Stimulated activated CD4-positive, alpha-beta T cell treated with anti-CD3 and anti-CD28 coated beads, Interleukin-1b, Interleukin-23, amount 100 ng/mL, for 1 hour (primary cell): Measurements from ENCODE around the gene SOWAHD.
"Not testable (repeated sequence)": the region's sequence is repeated elsewhere in the genome, so short reads cannot be mapped to it uniquely, and the experiment has no call there.

Experiments used
- DNase-seq, 2 donors: peaks; one replicate each; pipeline ENCODE4 v3.0.0-alpha.2; 2020; ENCODE audit warnings: low read depth in 2 of 2

Gene SOWAHD

GRCh38 chrX:119758731-119759247, 401 bp downstream of the SOWAHD start:
- DNase-seq = no peak

- no peak for DNase-seq
Observed at GRCh38 chrX:119759248-119759766, 919 bp downstream of the SOWAHD start.

GRCh38 chrX:119760026-119760877, 1.9 kb downstream of the SOWAHD start:
- DNase-seq = no peak

- no peak for DNase-seq
Observed at GRCh38 chrX:119762718-119763117, 4.3 kb downstream of the SOWAHD start.

- no peak for DNase-seq
Observed at GRCh38 chrX:119763181-119763580, 4.8 kb downstream of the SOWAHD start.

- no peak for DNase-seq
Observed at GRCh38 chrX:119763836-119764387, 5.5 kb downstream of the SOWAHD start.

- DNase-seq = not testable (repeated sequence)
Observed at GRCh38 chrX:119768436-119768835, 10.0 kb downstream of the SOWAHD start.

- not testable (repeated sequence) for DNase-seq
Observed at GRCh38 chrX:119769388-119769787, 11.0 kb downstream of the SOWAHD start.

- no peak for DNase-seq
Observed at GRCh38 chrX:119775517-119776238, 17.3 kb downstream of the SOWAHD start.

GRCh38 chrX:119778829-119779228, 20.4 kb downstream of the SOWAHD start:
- DNase-seq = no peak

- DNase-seq = no peak
Observed at GRCh38 chrX:119783026-119783425, 24.6 kb downstream of the SOWAHD start.

- DNase-seq = peak in 1 of 2 donors; percentile 14
Observed at GRCh38 chrX:119784747-119785446, 26.5 kb downstream of the SOWAHD start.

GRCh38 chrX:119790977-119791436, 32.6 kb downstream of the SOWAHD start:
- peak in 1 of 2 donors; percentile 10 for DNase-seq

GRCh38 chrX:119791437-119792231, 33.2 kb downstream of the SOWAHD start, which contains the start of gene RPL39:
Gene RPL39, minus strand, starts transcription at chrX:119791630. Its CDS starts 54 bp downstream, at chrX:119791576.
- peak; percentile 34 to 43 for DNase-seq

- DNase-seq = no peak
Observed at GRCh38 chrX:119801253-119802221, 43.1 kb downstream of the SOWAHD start.

GRCh38 chrX:119802546-119802945, 44.2 kb downstream of the SOWAHD start:
- no peak for DNase-seq

- DNase-seq = not testable (repeated sequence)
Observed at GRCh38 chrX:119808461-119808860, 50.1 kb downstream of the SOWAHD start.

- no peak for DNase-seq
Observed at GRCh38 chrX:119809185-119809666, 50.8 kb downstream of the SOWAHD start.
